ENCODE data around the gene OR4C6.

GRCh38 chr11:55658031-55658573 is 3.9 kb upstream of the OR4C6 start:
- TF ChIP-seq POLR2A (IDR thresholded peaks at IDR 0.05) (no peak), CTCF (IDR thresholded peaks at IDR 0.05) (no peak)

Data from heart left ventricle (tissue), 13 donors.